Parathyroid adenoma (tissue), 2 donors: ENCODE data around the gene BAZ2B.

Source experiments
- H2AFZ ChIP-seq: fragments of 300-600 bp; sonication (generic); one replicate; pipeline ENCODE4 v1.7.0; 2017; ENCODE audit warnings: antibody characterized with exemption, mild to moderate bottlenecking
- H3K27ac ChIP-seq: fragments of 300-600 bp; sonication (generic); one replicate; pipeline ENCODE4 v1.7.0; 2017
- H3K27me3 ChIP-seq: fragments of 300-600 bp; sonication (generic); one replicate; pipeline ENCODE4 v1.7.0; 2017; ENCODE audit warnings: low read length; ENCODE audit not compliant: control insufficient read depth, insufficient read depth
- H3K36me3 ChIP-seq: fragments of 300-600 bp; sonication (generic); one replicate; pipeline ENCODE4 v1.7.0; 2017; ENCODE audit warnings: low read length; ENCODE audit not compliant: control insufficient read depth, insufficient read depth
- H3K4me1 ChIP-seq: fragments of 300-600 bp; sonication (generic); one replicate; pipeline ENCODE4 v1.7.0; 2017; ENCODE audit warnings: control low read depth
- H3K4me2 ChIP-seq: fragments of 300-600 bp; sonication (generic); one replicate; pipeline ENCODE4 v1.7.0; 2017; ENCODE audit warnings: low read length
- H3K4me3 ChIP-seq: fragments of 300-600 bp; sonication (generic); one replicate; pipeline ENCODE4 v1.7.0; 2017; ENCODE audit warnings: low read depth, low read length
- H3K79me2 ChIP-seq: fragments of 300-600 bp; sonication (generic); one replicate; pipeline ENCODE4 v1.7.0; 2017; ENCODE audit warnings: control low read depth
- H3K9ac ChIP-seq: fragments of 300-600 bp; sonication (generic); one replicate; pipeline ENCODE4 v1.7.0; 2017; ENCODE audit warnings: mild to moderate bottlenecking
- H3K9me3 ChIP-seq: fragments of 300-600 bp; sonication (generic); one replicate; pipeline ENCODE4 v1.7.0; 2017; ENCODE audit warnings: low read length; ENCODE audit not compliant: control insufficient read depth
- CTCF ChIP-seq: fragments of 300-600 bp; sonication (generic); IDR thresholded peaks from one replicate; pipeline ENCODE4 v1.7.0; 2017; ENCODE audit warnings: antibody characterized with exemption, mild to moderate bottlenecking
- donor health status: primary hyperparathyroidism.

BAZ2B gene

GRCh38 chr2:159639712-159640111 is 23.4 kb upstream of the BAZ2B start:
- Histone ChIP-seq H3K27me3 (no peaks in the 10 kb centered on the region), H3K36me3 (no peaks in the 10 kb centered on the region), H3K9ac (no peak overlapping the region), H3K4me1 (no peaks in the 10 kb centered on the region), H3K4me2 (no peak overlapping the region), H3K27ac (no peak overlapping the region), H3K79me2 (no peaks in the 10 kb centered on the region), H3K9me3 (no peaks in the 10 kb centered on the region), H2AFZ (no peak overlapping the region), H3K4me3 (no peak overlapping the region)
- no peak for TF ChIP-seq CTCF

GRCh38 chr2:159639071-159639470 is 22.7 kb upstream of the BAZ2B start:
- no peaks in the 10 kb centered on the region for H3K9me3 ChIP-seq
- no peak overlapping the region for H3K4me2 ChIP-seq
- no peaks in the 10 kb centered on the region for H3K4me1 ChIP-seq
- no peak overlapping the region for H2AFZ ChIP-seq
- TF ChIP-seq CTCF: no peak
- H3K79me2 ChIP-seq: no peaks in the 10 kb centered on the region
- no peak overlapping the region for H3K27ac ChIP-seq
- no peaks in the 10 kb centered on the region for H3K27me3 ChIP-seq
- H3K4me3 ChIP-seq: no peak overlapping the region
- no peak overlapping the region for H3K9ac ChIP-seq
- no peaks in the 10 kb centered on the region for H3K36me3 ChIP-seq

- no peaks in the 10 kb centered on the region for H3K79me2 ChIP-seq
- H3K4me2 ChIP-seq: no peak overlapping the region
- TF ChIP-seq CTCF: no peak
- no peaks in the 10 kb centered on the region for H3K27me3 ChIP-seq
- no peaks in the 10 kb centered on the region for H3K36me3 ChIP-seq
- H3K4me1 ChIP-seq: no peaks in the 10 kb centered on the region
- H2AFZ ChIP-seq: no peak overlapping the region
- H3K9ac ChIP-seq: no peak overlapping the region
- H3K4me3 ChIP-seq: no peak overlapping the region
- H3K9me3 ChIP-seq: no peaks in the 10 kb centered on the region
- H3K27ac ChIP-seq: no peak overlapping the region
Measured at GRCh38 chr2:159637988-159638501, 21.7 kb upstream of the BAZ2B start.

GRCh38 chr2:159637240-159637639 is 20.9 kb upstream of the BAZ2B start:
- Histone ChIP-seq H3K4me1 (no peaks in the 10 kb centered on the region), H2AFZ (no peak overlapping the region), H3K9me3 (no peaks in the 10 kb centered on the region), H3K27ac (no peak overlapping the region), H3K36me3 (no peaks in the 10 kb centered on the region), H3K79me2 (no peaks in the 10 kb centered on the region), H3K4me2 (no peak overlapping the region), H3K9ac (no peak overlapping the region), H3K27me3 (no peaks in the 10 kb centered on the region), H3K4me3 (no peak overlapping the region)
- TF ChIP-seq CTCF: no peak

GRCh38 chr2:159635006-159635789 is 18.9 kb upstream of the BAZ2B start:
- Histone ChIP-seq H3K27me3 (no peaks in the 10 kb centered on the region), H3K79me2 (no peaks in the 10 kb centered on the region), H3K27ac (no peak overlapping the region), H3K4me2 (no peak overlapping the region), H3K4me3 (no peak overlapping the region), H2AFZ (no peak overlapping the region), H3K9ac (no peak overlapping the region), H3K36me3 (no peaks in the 10 kb centered on the region), H3K9me3 (no peaks in the 10 kb centered on the region), H3K4me1 (no peaks in the 10 kb centered on the region)
- TF ChIP-seq CTCF: no peak
